Measurements from ENCODE around the gene OR8K1. TPM values are rescaled to one million over a fixed set of nuclear protein-coding genes. Genes with fewer than 3 reads are reported as not detected.

The OR8K1 gene
- total RNA-seq: not detected

DNA sequence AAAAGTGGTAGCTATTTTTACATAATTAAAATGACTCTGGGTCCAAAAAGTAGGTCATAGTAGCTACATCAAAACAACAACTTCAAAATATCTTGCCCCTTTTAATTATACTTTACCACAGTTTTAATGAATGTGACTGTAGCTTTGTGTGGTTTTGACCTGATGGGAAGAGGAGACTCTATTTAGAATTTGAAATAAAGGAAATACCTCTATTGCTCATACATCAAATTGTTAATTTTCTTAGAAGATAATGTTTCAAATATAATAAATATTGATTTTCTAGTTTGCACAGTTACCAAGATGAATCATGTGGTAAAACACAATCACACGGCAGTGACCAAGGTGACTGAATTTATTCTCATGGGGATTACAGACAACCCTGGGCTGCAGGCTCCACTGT is at the start of gene OR8K1:
Gene OR8K1 (plus strand): TSS at position 301 of the 400 bp plus-strand sequence. CDS start 0 bp downstream, at position 301.
- DNase-seq (ENCODE audit: low spot score) (no peak), ATAC-seq (ENCODE audit: insufficient number of reproducible peaks, low FRiP score, low read depth) (no peak)
- H3K9me3 ChIP-seq: no peaks in the 10 kb centered on the region
- H3K36me3 ChIP-seq: no peaks in the 10 kb centered on the region
- no peaks in the 10 kb centered on the region for H3K4me1 ChIP-seq (ENCODE audit: control insufficient read depth in 1 of 2, low read depth in 2 of 2)
- H3K27ac ChIP-seq: no peak within 1 kb of the TSS
- no peaks in the 10 kb centered on the region for H3K27me3 ChIP-seq (replicated peaks; ENCODE audit: insufficient read depth)
- TF ChIP-seq, protein P1, sequence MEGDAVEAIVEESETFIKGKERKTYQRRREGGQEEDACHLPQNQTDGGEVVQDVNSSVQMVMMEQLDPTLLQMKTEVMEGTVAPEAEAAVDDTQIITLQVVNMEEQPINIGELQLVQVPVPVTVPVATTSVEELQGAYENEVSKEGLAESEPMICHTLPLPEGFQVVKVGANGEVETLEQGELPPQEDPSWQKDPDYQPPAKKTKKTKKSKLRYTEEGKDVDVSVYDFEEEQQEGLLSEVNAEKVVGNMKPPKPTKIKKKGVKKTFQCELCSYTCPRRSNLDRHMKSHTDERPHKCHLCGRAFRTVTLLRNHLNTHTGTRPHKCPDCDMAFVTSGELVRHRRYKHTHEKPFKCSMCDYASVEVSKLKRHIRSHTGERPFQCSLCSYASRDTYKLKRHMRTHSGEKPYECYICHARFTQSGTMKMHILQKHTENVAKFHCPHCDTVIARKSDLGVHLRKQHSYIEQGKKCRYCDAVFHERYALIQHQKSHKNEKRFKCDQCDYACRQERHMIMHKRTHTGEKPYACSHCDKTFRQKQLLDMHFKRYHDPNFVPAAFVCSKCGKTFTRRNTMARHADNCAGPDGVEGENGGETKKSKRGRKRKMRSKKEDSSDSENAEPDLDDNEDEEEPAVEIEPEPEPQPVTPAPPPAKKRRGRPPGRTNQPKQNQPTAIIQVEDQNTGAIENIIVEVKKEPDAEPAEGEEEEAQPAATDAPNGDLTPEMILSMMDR (IDR thresholded peaks at IDR 0.05): no peak
- H3K4me3 ChIP-seq: no peak within 1 kb of the TSS

DNA sequence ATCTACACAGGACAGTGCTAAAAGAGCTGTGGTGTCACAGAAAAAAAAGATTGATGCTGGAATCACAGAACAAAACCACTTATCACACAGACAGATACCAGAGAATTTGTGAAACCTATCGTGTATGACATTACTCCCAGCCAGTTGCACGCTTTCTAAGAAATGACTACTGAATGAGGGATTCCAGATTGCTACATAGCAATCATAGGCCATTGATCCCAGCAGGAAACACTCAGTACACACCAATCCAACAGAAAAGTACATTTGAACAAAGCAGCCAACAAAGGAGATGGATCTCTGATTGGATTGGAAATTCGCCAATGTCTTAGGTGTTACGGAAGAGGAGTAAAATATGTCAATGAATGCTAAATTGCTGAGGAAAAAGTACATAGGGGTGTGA is 48.9 kb upstream of the OR8K1 start:
- Histone ChIP-seq H3K36me3 (no peaks in the 10 kb centered on the region), H3K4me3 (no peak overlapping the region), H3K27ac (no peak overlapping the region), H3K27me3 (replicated peaks; ENCODE audit: insufficient read depth) (no peaks in the 10 kb centered on the region), H3K4me1 (ENCODE audit: control insufficient read depth in 1 of 2, low read depth in 2 of 2) (no peaks in the 10 kb centered on the region), H3K9me3 (no peaks in the 10 kb centered on the region)
- DNase-seq (ENCODE audit: low spot score) (no peak), ATAC-seq (ENCODE audit: insufficient number of reproducible peaks, low FRiP score, low read depth) (no peak)
- TF ChIP-seq, protein P1 (IDR thresholded peaks at IDR 0.05): no peak

DNA sequence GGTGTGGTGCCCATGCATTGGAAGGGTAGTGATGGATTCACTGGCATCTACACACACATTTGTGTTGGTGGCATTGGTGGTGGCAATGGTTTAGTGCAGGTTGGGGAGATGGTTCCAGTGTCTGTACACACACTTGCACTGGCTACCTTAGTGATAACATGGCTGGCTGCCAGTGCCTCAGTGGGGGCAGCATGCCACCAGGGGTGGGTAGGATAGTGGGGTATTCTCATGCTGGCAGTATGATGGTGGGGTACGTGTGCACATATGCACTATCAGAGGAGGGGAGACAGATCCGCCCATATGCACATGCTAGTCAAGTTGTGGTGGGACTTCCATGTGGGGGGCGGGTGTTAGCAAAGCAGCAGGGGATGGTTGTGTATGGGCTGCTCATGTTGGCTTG is 38.0 kb upstream of the OR8K1 start:
- H3K4me1 ChIP-seq (ENCODE audit: control insufficient read depth in 1 of 2, low read depth in 2 of 2): no peaks in the 10 kb centered on the region
- DNase-seq (ENCODE audit: low spot score): no peak
- no peak for ATAC-seq (ENCODE audit: insufficient number of reproducible peaks, low FRiP score, low read depth)
- no peak overlapping the region for H3K27ac ChIP-seq
- TF ChIP-seq, protein P1 (IDR thresholded peaks at IDR 0.05): no peak
- no peak overlapping the region for H3K4me3 ChIP-seq
- no peaks in the 10 kb centered on the region for H3K36me3 ChIP-seq
- H3K9me3 ChIP-seq: no peaks in the 10 kb centered on the region
- H3K27me3 ChIP-seq (replicated peaks; ENCODE audit: insufficient read depth): no peaks in the 10 kb centered on the region

DNA sequence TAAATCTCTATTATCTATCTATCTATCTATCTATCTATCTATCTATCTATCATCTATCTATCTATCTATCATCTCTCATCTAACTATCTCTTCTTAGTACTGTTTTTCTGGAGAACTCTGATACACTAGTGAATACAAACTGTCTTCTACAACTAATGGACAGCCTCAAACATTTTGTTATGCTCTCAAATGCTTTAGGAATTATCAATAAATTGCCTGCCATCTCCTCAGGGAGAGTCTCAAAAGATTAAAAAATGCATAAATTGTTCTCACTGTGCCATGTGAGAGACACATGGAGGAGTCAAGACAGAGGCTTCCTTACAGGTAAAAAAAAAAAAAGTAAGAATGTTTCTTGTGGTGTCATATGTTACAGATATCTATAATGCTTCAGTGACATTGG is 31.0 kb upstream of the OR8K1 start, which contains the start of gene OR8K3:
Gene OR8K3 (plus strand): TSS at position 301 of the 400 bp plus-strand sequence. CDS start 3,163 bp downstream, outside the sequence.
- Histone ChIP-seq H3K36me3 (no peaks in the 10 kb centered on the region), H3K27ac (no peak within 1 kb of the TSS), H3K4me1 (ENCODE audit: control insufficient read depth in 1 of 2, low read depth in 2 of 2) (no peaks in the 10 kb centered on the region), H3K9me3 (no peaks in the 10 kb centered on the region), H3K4me3 (no peak within 1 kb of the TSS), H3K27me3 (replicated peaks; ENCODE audit: insufficient read depth) (no peaks in the 10 kb centered on the region)
- TF ChIP-seq, protein P1 (IDR thresholded peaks at IDR 0.05): no peak
- DNase-seq (ENCODE audit: low spot score): no peak
- no peak for ATAC-seq (ENCODE audit: insufficient number of reproducible peaks, low FRiP score, low read depth)

DNA sequence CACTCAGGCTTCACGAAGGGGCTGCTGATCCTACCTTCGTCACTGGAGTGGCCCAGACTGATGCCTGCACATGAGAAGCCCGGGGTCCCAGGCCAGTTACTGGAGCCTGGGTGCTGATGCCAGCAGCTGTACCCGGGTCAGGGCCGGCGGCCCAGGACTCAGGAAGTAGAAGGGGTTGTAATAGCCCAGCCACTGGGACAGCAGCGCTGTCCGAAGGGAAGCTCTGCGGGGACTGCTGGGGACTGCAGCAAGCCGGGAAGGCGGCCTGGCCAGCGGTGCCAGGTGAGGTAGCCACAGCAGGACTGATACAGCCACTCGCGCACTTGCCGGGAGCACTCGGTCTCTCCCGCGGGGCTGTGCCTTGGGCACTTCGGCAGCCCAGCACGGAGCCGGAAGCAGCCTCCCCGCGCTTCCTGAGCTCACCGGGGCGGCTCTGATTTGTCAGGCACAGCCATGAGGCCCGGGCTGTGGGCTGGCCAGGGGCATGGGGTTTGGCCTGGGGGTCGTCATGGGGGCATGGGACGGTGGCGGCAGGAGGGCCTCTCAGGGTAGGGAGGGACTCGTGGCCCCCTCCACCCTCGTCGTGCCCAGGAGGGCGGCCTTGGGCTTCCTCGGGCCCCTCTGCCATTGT is 13.9 kb upstream of the OR8K1 start:
- TF ChIP-seq, protein P1 (IDR thresholded peaks at IDR 0.05): no peak
- Histone ChIP-seq H3K27me3 (replicated peaks; ENCODE audit: insufficient read depth) (no peaks in the 10 kb centered on the region), H3K9me3 (no peaks in the 10 kb centered on the region), H3K4me3 (no peak overlapping the region), H3K27ac (no peak overlapping the region), H3K36me3 (no peaks in the 10 kb centered on the region), H3K4me1 (ENCODE audit: control insufficient read depth in 1 of 2, low read depth in 2 of 2) (no peaks in the 10 kb centered on the region)
- DNase-seq (ENCODE audit: low spot score) (no peak), ATAC-seq (ENCODE audit: insufficient number of reproducible peaks, low FRiP score, low read depth) (no peak)

Data from thoracic aorta (tissue), 2 donors.